ENCODE data around the gene DPYSL3.

Gene DPYSL3

DNA sequence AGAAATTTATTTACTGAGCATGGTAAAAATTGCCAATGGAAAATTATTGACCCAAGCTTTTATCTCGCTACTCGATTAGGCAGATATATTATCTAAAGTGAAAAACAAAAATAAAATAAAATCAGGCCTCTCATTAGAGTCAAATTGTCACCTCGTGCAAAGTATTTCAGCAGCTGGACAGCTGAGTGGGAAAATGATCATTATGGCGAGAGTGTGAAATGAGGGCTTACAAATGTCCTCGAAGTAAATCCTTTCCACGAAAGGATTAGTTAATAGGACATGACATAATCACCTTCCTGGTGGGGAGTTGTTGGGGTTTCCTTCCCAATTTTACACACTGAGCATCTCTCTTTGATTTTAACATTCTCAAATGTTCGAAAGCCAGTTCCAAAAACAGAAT lies 5.4 kb upstream of the DPYSL3 start:
- no peak for DNase-seq (ENCODE audit: low read depth in 2 of 2)

- no peak for DNase-seq (ENCODE audit: low read depth in 2 of 2)
Measured at GRCh38 chr5:147512659-147513379, 3.0 kb upstream of the DPYSL3 start.

DNA sequence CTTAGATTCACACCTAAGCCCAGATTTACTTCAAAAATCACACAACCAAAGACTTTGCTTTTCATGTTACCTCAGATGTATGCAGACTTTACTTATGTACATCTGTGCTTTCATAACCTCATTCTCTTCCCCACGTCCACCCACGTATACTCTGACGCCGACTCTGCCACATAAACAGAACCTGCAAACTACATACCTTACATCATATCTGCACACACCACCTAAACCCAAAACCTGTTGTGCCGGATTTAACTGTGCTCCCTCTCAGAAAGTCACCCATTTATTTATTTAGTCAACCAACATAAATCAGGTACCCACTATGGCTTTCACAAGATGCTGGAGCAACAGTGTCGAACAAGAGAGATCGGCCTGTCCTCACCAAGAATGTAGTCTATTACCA lies 1.0 kb upstream of the DPYSL3 start:
- DNase-seq (ENCODE audit: low read depth in 2 of 2), result no peak

DNA sequence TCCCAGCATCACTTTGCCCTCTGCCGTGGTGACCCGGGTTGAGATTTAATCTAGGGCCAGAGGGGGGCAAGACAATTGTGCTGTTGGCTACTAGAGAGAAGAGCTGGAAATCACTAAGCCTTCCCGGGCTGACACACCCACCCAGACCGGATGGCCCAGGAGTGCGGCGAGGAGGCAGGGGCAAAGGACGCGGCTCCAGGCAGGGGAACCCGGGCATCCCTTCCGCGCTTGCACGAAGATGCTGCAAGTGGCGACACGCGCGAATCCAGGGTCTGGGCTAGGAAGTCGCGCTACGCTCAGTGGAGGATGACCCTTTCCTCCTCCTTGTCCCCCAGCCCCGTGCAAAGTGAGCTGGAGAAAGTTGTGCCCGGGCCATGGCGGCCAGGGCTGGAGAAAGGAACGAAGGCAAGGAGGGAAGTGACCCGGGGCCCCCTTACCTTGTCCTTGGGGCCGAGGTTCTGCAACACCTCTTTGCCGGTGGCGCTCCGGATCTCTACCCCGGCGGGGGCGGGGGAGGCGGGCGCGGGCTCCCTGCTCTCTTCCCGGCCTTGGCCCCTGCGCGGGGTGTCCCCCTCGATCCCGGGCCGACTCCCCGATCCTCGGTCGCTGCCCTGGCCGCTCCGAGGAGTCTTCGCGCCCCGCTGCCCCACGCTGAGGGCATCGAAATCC lies 693 bp downstream of the DPYSL3 start:
- no peak for DNase-seq (ENCODE audit: low read depth in 2 of 2)

DNA sequence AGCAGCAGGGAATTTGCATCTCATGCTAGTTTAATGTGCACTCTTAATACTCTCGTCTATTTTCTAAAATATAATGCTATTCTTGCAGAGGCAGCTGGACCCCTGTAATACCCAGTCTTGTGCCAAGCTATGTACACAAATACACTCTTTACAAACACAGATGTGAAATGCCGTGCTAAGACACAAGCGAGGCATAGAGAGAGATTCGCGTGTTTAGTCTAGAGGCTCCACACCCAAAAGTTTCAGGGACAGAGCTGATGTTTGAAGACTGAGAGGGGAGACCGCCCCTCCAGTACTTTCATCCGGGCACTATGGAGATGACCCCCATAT lies 1.2 kb downstream of the DPYSL3 start:
- no peak for DNase-seq (ENCODE audit: low read depth in 2 of 2)

GRCh38 chr5:147507480-147508126 lies 2.3 kb downstream of the DPYSL3 start:
- no peak for DNase-seq (ENCODE audit: low read depth in 2 of 2)

- DNase-seq (ENCODE audit: low read depth in 2 of 2), result no peak
Measured at GRCh38 chr5:147504535-147504934, 5.3 kb downstream of the DPYSL3 start.

DNA sequence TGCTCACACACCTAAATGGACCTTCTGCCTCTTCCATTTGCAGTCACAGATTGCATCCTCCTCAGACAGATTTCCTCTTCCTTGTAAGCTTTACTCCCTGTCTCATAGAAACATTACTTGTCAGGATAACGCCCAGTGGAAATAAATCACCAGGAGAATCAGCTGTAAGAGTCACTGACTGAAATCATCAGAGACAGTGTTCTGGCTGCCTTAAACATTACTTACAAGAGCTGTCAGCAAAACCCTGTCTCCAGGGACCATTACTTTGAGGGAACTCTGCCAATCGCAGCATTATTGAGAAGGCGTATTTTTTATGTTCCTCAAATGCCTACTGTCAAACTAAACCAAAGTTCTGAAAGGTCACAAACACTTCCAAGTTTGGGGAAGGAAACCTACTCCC lies 5.9 kb downstream of the DPYSL3 start:
- DNase-seq (ENCODE audit: low read depth in 2 of 2), result no peak

GRCh38 chr5:147490989-147491388 lies 18.9 kb downstream of the DPYSL3 start:
- no peak for DNase-seq (ENCODE audit: low read depth in 2 of 2)

- DNase-seq (ENCODE audit: low read depth in 2 of 2), result no peak
Measured at GRCh38 chr5:147487031-147487750, 22.7 kb downstream of the DPYSL3 start.

- no peak for DNase-seq (ENCODE audit: low read depth in 2 of 2)
Measured at GRCh38 chr5:147485814-147486213, 24.1 kb downstream of the DPYSL3 start.

GRCh38 chr5:147485046-147485445 lies 24.8 kb downstream of the DPYSL3 start:
- no peak for DNase-seq (ENCODE audit: low read depth in 2 of 2)

- DNase-seq (ENCODE audit: low read depth in 2 of 2), result no peak
Measured at GRCh38 chr5:147484708-147485020, 25.2 kb downstream of the DPYSL3 start.

DNA sequence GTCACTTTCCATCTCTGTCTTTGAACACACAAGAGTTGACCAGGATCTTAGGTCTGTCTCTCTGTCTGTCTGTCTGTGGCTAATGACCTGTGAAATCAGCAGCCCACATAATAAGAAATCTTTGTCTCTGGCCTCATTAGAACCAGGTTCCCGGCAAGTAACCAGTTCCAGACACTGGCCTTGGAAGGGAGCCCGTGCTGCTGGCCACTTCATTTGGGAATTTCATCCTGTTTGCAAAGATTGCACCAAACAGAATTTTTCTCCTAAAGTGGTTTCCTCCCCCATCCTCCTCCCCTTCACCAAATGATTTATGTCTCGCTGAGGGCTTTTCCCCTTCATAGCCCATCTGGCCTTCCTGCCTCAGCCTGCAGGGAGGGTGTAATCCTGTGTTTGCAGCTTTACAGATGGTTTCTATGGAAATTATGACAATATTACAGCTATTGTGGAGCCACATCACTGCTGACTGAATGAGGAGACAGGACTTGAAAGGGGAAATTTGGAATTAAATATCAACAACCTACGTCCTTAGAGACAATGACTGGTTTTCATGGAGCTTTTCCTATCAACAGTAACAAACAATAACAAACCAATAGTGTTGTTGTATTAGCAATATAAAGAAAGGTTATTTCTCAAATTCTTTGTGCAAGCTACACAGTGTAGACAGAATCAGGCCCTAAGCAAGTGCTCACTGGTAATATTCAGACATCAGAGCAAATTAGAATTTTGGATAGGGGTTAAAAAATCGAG lies 25.7 kb downstream of the DPYSL3 start:
- no peak for DNase-seq (ENCODE audit: low read depth in 2 of 2)

DNA sequence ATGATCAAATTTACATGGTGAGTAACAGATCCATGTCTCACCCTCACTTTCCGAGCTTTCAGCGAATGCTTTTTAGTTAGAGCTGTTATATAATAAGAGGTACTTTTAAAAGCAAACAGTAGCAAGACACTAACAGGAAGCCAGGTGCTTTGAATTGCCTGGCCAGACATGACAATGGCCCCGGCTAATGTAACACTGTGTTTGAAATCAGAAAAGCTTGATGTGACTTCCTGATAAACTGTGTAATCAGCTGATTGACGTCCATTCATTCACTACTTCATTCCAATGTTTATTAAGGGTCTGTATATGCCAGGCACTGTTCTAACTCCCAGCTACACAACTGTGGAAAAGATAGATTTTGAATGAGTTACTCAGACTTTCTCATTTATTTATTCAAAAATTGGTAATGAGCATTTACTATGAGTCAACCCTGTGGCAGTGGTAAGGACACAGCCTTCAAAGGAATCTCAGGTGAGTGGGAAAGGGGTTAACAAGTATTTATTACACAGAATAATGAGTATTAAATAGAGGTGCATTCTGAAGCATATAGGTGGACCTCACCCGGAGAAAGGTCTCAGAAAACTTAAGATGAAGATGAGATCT lies 26.6 kb downstream of the DPYSL3 start:
- DNase-seq (ENCODE audit: low read depth in 2 of 2), result no peak

DNA sequence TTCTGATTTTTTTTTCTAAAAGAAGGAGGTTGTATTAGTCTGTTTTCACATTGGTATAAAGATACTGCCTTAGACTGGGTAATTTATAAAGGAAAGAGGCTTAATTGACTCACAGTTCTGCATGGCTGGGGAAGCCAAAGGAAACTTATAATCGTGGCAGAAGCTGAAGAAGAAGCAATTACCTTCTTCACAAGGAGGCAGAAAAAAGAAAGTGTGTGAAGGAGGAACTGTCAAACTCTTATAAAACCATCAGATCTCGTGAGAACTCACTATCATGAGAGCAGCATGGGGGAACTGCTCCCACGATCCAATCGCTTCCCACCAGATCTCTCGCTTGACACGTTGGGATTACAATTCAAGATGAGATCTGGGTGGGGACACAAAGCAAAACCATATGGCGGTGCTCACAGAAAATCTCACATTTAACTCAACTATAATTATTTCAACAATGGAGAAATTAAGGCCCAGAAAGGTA lies 27.1 kb downstream of the DPYSL3 start:
- DNase-seq (ENCODE audit: low read depth in 2 of 2), result no peak

GRCh38 chr5:147481874-147482705 lies 27.8 kb downstream of the DPYSL3 start:
- no peak for DNase-seq (ENCODE audit: low read depth in 2 of 2)

DNA sequence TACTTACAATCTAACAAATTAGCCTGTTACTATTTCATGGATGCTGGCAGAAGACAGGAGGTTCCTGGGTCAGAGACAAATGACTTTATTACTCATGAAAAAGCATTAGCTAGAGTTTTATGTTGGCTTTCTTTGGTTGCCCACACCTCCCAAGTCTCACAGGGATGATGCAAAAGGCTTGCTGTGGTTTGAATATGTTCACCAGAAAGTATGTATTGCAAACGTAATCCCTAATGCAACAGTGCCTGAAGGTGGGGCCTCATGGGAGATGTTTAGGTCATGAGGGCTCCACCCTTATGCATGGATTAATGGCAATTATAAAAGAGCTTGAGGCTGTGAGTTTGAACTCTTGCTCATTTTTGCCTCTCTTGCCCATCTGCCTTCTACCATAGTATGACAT lies 28.5 kb downstream of the DPYSL3 start:
- no peak for DNase-seq (ENCODE audit: low read depth in 2 of 2)

- no peak for DNase-seq (ENCODE audit: low read depth in 2 of 2)
Measured at GRCh38 chr5:147479949-147480348, 29.9 kb downstream of the DPYSL3 start.

GRCh38 chr5:147479444-147479843 lies 30.4 kb downstream of the DPYSL3 start:
- no peak for DNase-seq (ENCODE audit: low read depth in 2 of 2)

GRCh38 chr5:147474140-147474539 lies 35.7 kb downstream of the DPYSL3 start:
- DNase-seq (ENCODE audit: low read depth in 2 of 2), result no peak

Data from stimulated activated CD4-positive, alpha-beta T cell treated with anti-CD3 and anti-CD28 coated beads, Interleukin-4, amount 100 ng/mL, for 48 hours (primary cell).